PC-9 (cell line): Measurements from ENCODE around the gene B3GALT6.

Experiments
- CTCF ChIP-seq: fragments of 200-600 bp; sonication (generic); conservative IDR thresholded peaks from 2 replicates; pipeline ENCODE4 v1.6.1; 2017; ENCODE audit warnings: mixed run types, antibody characterized with exemption, mild to moderate bottlenecking, moderate library complexity
- EZH2 ChIP-seq: fragments of 200-600 bp; sonication (generic); IDR thresholded peaks from 2 replicates; pipeline ENCODE4 v1.8.0; 2017; ENCODE audit warnings: antibody characterized with exemption, low read depth

GRCh38 chr1:1225913-1226312 is 6.1 kb upstream of the B3GALT6 start:
- TF ChIP-seq EZH2 (no peak), CTCF (no peak)
